DMS114 treated with DMSO at 0.1 percent for 48 hours (cell line): ENCODE measurements around the gene SPNS2.

Source experiments
- DNase-seq: peaks from one replicate; lab custom pipeline; 2025; ENCODE audit not compliant: unreplicated experiment; lab: John Stamatoyannopoulos, UW

SPNS2 gene

GRCh38 chr17:4498461-4499397 lies at the start of gene SPNS2:
TSS of gene SPNS2 (plus strand) at chr17:4498881. CDS start at chr17:4499048, 167 bp downstream.
- peak; percentile 27 for DNase-seq

GRCh38 chr17:4449736-4450135 lies 48.9 kb upstream of the SPNS2 start:
- no peak for DNase-seq

GRCh38 chr17:4450710-4451316 lies 47.9 kb upstream of the SPNS2 start:
- DNase-seq = no peak

GRCh38 chr17:4453812-4454591 lies 44.7 kb upstream of the SPNS2 start:
- DNase-seq = no peak

GRCh38 chr17:4460661-4461060 lies 38.0 kb upstream of the SPNS2 start:
- DNase-seq = no peak

- no peak for DNase-seq
Observed at GRCh38 chr17:4463818-4464476, 34.7 kb upstream of the SPNS2 start.

GRCh38 chr17:4465786-4466185 lies 32.9 kb upstream of the SPNS2 start:
- DNase-seq = no peak

- DNase-seq = no peak
Observed at GRCh38 chr17:4467287-4467686, 31.4 kb upstream of the SPNS2 start.

- no peak for DNase-seq
Observed at GRCh38 chr17:4469552-4469951, 29.1 kb upstream of the SPNS2 start.

- DNase-seq = no peak
Observed at GRCh38 chr17:4472286-4472685, 26.4 kb upstream of the SPNS2 start.

GRCh38 chr17:4474093-4474492 lies 24.6 kb upstream of the SPNS2 start:
- DNase-seq = no peak

GRCh38 chr17:4475001-4475400 lies 23.7 kb upstream of the SPNS2 start:
- no peak for DNase-seq

- no peak for DNase-seq
Observed at GRCh38 chr17:4475463-4475862, 23.2 kb upstream of the SPNS2 start.

- no peak for DNase-seq
Observed at GRCh38 chr17:4476017-4476416, 22.7 kb upstream of the SPNS2 start.

- no peak for DNase-seq
Observed at GRCh38 chr17:4476511-4477070, 22.1 kb upstream of the SPNS2 start.

- no peak for DNase-seq
Observed at GRCh38 chr17:4477255-4477791, 21.4 kb upstream of the SPNS2 start.

- DNase-seq = no peak
Observed at GRCh38 chr17:4478318-4478830, 20.3 kb upstream of the SPNS2 start.

GRCh38 chr17:4479340-4479981 lies 19.2 kb upstream of the SPNS2 start:
- no peak for DNase-seq

GRCh38 chr17:4479982-4480751 lies 18.5 kb upstream of the SPNS2 start:
- no peak for DNase-seq
